HepG2 (cell line): ENCODE results near the gene MCM8. TPM values are rescaled to one million over a fixed set of nuclear protein-coding genes. Genes with fewer than 3 reads are reported as not detected.

Source experiments
- ATAC-seq: fragments of 200-7000 bp; cut with Tn5 transposase; 3 replicates; pipeline ENCODE4 v1.9.1; 2020; ENCODE audit warnings: mild to moderate bottlenecking, moderate library complexity
- BruUV-seq: library from RNA; stranded (reverse); fragments of 400-500 nt; replicated peaks from 2 replicates; lab custom pipeline; 2021; lab: Mats Ljungman, UMichigan
- CTCF ChIA-PET: fragments of 300-600 bp; formaldehyde crosslinking; extraction: SDS; loops from one replicate; lab custom pipeline; 2021; ENCODE audit warnings: low total read pairs, inconsistent platforms, low intra/inter-chr PET ratio; lab: Yijun Ruan, JAX
- POLR2A ChIA-PET: fragments of 350-600 bp; sonication (Branson Sonifier 250); formaldehyde crosslinking; loops from one replicate; lab custom pipeline; 2020; ENCODE audit warnings: antibody characterized with exemption, inconsistent platforms; lab: Yijun Ruan, JAX
- DNase-seq: peaks from one replicate; pipeline ENCODE4 v3.0.0-alpha.2; 2015; ENCODE audit warnings: low spot score
- FAIRE-seq: peaks from 3 replicates; lab custom pipeline; 2011; peaks lifted over from hg19 to GRCh38; lab: Jason Lieb, UNC
- H2AFZ ChIP-seq: one replicate; pipeline ENCODE4 v1.6.1; 2011; ENCODE audit warnings: low read length, inconsistent platforms
- H3K27ac ChIP-seq: fragments of 300-600 bp; 3 replicates; pipeline ENCODE4 v1.8.0; 2011; ENCODE audit warnings: mixed run types, mild to moderate bottlenecking, mixed read lengths, low read length, inconsistent platforms; ENCODE audit not compliant: insufficient read depth; ENCODE audit errors: extremely low read length
- H3K27me3 ChIP-seq, 2 experiments: fragments of 200-600 bp in 1 of 2; 2 replicates in 1 of 2; 3 replicates in 1 of 2; pipeline versions ENCODE4 v1.6.0 to v1.8.0; 2011; ENCODE audit warnings: low read length in 2 of 2, mild to moderate bottlenecking in 2 of 2, moderate library complexity in 2 of 2, inconsistent platforms in 1 of 2; ENCODE audit not compliant: insufficient read depth in 2 of 2, control insufficient read depth in 1 of 2
- H3K36me3 ChIP-seq, 2 experiments: fragments of 200-600 bp in 1 of 2; replicated peaks in 1 of 2; 2 replicates in 1 of 2; 3 replicates in 1 of 2; pipeline versions ENCODE4 v1.5.1 to v1.8.0; 2011; ENCODE audit warnings: low read length in 2 of 2, inconsistent platforms in 1 of 2; ENCODE audit not compliant: insufficient read depth in 2 of 2, control insufficient read depth in 1 of 2
- H3K4me1 ChIP-seq: 2 replicates; pipeline ENCODE4 v1.5.1; 2012; ENCODE audit warnings: low read length, inconsistent platforms; ENCODE audit not compliant: insufficient read depth
- H3K4me2 ChIP-seq: 2 replicates; pipeline ENCODE4 v1.6.0; 2011; ENCODE audit warnings: low read depth, low read length, inconsistent platforms
- H3K4me3 ChIP-seq, 3 experiments: fragments of 200-600 bp in 1 of 3; sonication (generic), shearing (Covaris generic) in 1 of 3; replicated peaks in 1 of 3; 2 replicates each; pipeline ENCODE4 v1.5.1; 2011 to 2016; ENCODE audit warnings: low read length in 3 of 3, inconsistent platforms in 2 of 3, low read depth in 2 of 3, mild to moderate bottlenecking in 2 of 3, control low read depth in 1 of 3, mixed read lengths in 1 of 3; ENCODE audit not compliant: insufficient read depth in 1 of 3
- H3K79me2 ChIP-seq: one replicate; pipeline ENCODE4 v1.6.1; 2011; ENCODE audit warnings: low read length, inconsistent platforms; ENCODE audit not compliant: insufficient read depth
- H3K9ac ChIP-seq: 2 replicates; pipeline ENCODE4 v1.6.0; 2011; ENCODE audit warnings: mild to moderate bottlenecking, low read depth, low read length, inconsistent platforms; ENCODE audit not compliant: insufficient read depth
- H3K9me3 ChIP-seq: 2 replicates; pipeline ENCODE4 v1.5.1; 2012; ENCODE audit warnings: mild to moderate bottlenecking, low read length
- H4K20me1 ChIP-seq: 2 replicates; pipeline ENCODE4 v1.6.0; 2011; ENCODE audit warnings: inconsistent platforms, mild to moderate bottlenecking, low read length, moderate library complexity; ENCODE audit not compliant: insufficient read depth
- CENPX ChIP-seq: sonication (generic); formaldehyde crosslinking; IDR thresholded peaks from 2 replicates; pipeline ENCODE4 v1.9.0; 2021; ENCODE audit warnings: mild to moderate bottlenecking, missing genetic modification reagents, moderate library complexity
- ELF1 ChIP-seq: sonication (generic); formaldehyde crosslinking; IDR thresholded peaks from 2 replicates; pipeline ENCODE4 v1.4.0; 2020; ENCODE audit warnings: missing genetic modification reagents
- HNRNPL ChIP-seq: fragments of 200-400 bp; formaldehyde crosslinking; IDR thresholded peaks from 2 replicates; pipeline ENCODE4 v1.6.1; 2017; ENCODE audit warnings: mild to moderate bottlenecking, low read depth, low read length
- KAT2B ChIP-seq: fragments of 150-350 bp; IDR thresholded peaks from 2 replicates; pipeline ENCODE4 v1.6.1; 2014; ENCODE audit warnings: low read depth, low read length, borderline replicate concordance
- KLF9 ChIP-seq: IDR thresholded peaks from 2 replicates; pipeline ENCODE4 v1.6.1; 2016; ENCODE audit warnings: low read depth
- KMT2A ChIP-seq: sonication (generic); formaldehyde crosslinking; IDR thresholded peaks from 2 replicates; pipeline ENCODE4 v1.4.0; 2020; ENCODE audit warnings: missing genetic modification reagents
- NFATC3 ChIP-seq: sonication (generic); formaldehyde crosslinking; IDR thresholded peaks from 2 replicates; pipeline ENCODE4 v1.5.1; 2020; ENCODE audit warnings: mild to moderate bottlenecking, missing genetic modification reagents
- RBFOX2 ChIP-seq: fragments of 200-400 bp; formaldehyde crosslinking; IDR thresholded peaks from 2 replicates; pipeline ENCODE4 v1.6.1; 2017; ENCODE audit warnings: low read depth, mild to moderate bottlenecking, low read length
- YY1 ChIP-seq: IDR thresholded peaks from 2 replicates; pipeline ENCODE4 v1.6.1; 2011; ENCODE audit warnings: low read length, low read depth, moderate library complexity, mild to moderate bottlenecking; ENCODE audit not compliant: insufficient read depth, insufficient replicate concordance
- ZBTB42 ChIP-seq: sonication (generic); formaldehyde crosslinking; IDR thresholded peaks from 2 replicates; pipeline ENCODE4 v1.5.0; 2020; ENCODE audit warnings: mild to moderate bottlenecking, missing genetic modification reagents
- ZNF3 ChIP-seq: IDR thresholded peaks from 2 replicates; pipeline ENCODE4 v1.7.0; 2017; ENCODE audit warnings: inconsistent platforms
- ZNF382 ChIP-seq: sonication (generic); formaldehyde crosslinking; IDR thresholded peaks from 2 replicates; pipeline ENCODE4 v1.5.0; 2020; ENCODE audit warnings: missing genetic modification reagents, mild to moderate bottlenecking, borderline replicate concordance
- ZNF383 ChIP-seq: sonication (generic); formaldehyde crosslinking; IDR thresholded peaks from 2 replicates; pipeline ENCODE4 v1.4.0; 2020; ENCODE audit warnings: missing genetic modification reagents, mild to moderate bottlenecking, borderline replicate concordance
- ZNF501 ChIP-seq: sonication (generic); formaldehyde crosslinking; IDR thresholded peaks from 2 replicates; pipeline ENCODE4 v1.5.1; 2020; ENCODE audit warnings: mild to moderate bottlenecking, moderate library complexity, missing genetic modification reagents
- ZNF615 ChIP-seq: sonication (generic); formaldehyde crosslinking; IDR thresholded peaks from 2 replicates; pipeline ENCODE4 v1.5.0; 2020; ENCODE audit warnings: mild to moderate bottlenecking, missing genetic modification reagents, borderline replicate concordance
- ZNF83 ChIP-seq: sonication (generic); formaldehyde crosslinking; IDR thresholded peaks from 2 replicates; pipeline ENCODE4 v1.4.0; 2020; ENCODE audit warnings: missing genetic modification reagents, mild to moderate bottlenecking, borderline replicate concordance
- ZNF879 ChIP-seq: sonication (generic); formaldehyde crosslinking; IDR thresholded peaks from 2 replicates; pipeline ENCODE4 v1.8.1; 2023; ENCODE audit warnings: missing genetic modification reagents
- WGBS: methylation state at CpG from one replicate; pipeline ENCODE4 v1.1.6; 2017; ENCODE audit warnings: low lambda C conversion rate; 5-methylcytosine and 5-hydroxymethylcytosine counted together
- in situ Hi-C: cut with HindIII; loops from 2 replicates; pipeline ENCODE4 v1.10.0; 2017; ENCODE audit warnings: low pct_unique_long_range_greater_than_20kb; ENCODE audit not compliant: extremely low pct_ligation_motif_present
- intact Hi-C: fragments of 100-400 bp; cut with micrococcal nuclease; formaldehyde crosslinking; loops from one replicate; pipeline ENCODE4 v1.10.0; 2022; ENCODE audit not compliant: unreplicated experiment
- polyA plus RNA-seq, 8 experiments: library from polyadenylated mRNA; depleted of rRNA in 3 of 8; stranded (reverse) in 7 of 8; unstranded in 1 of 8; fragments of >200 nt; fragmentation: Illumina TruSeq in 4 of 8; extraction: Trizol in 4 of 8; gene quantifications; 2 replicates each; pipeline versions ENCODE4 v1.2.1 to v1.2.3, GENCODE V29; 2011 to 2016; ENCODE audit warnings: low read depth in 4 of 8, missing spikeins in 1 of 8, mixed read lengths in 1 of 8; ENCODE audit not compliant: insufficient read depth in 1 of 8
- total RNA-seq, 5 experiments: library from RNA; depleted of rRNA; stranded (reverse); fragments of >200 nt; fragmentation: Illumina TruSeq; extraction: Trizol; gene quantifications; 2 replicates each; pipeline ENCODE4 v1.2.3, GENCODE V29; 2016; ENCODE audit warnings: low read depth in 1 of 5

Gene MCM8
- total and polyA plus RNA-seq, 2 of the 13 experiments (the other 11 are each of a cell fraction or from before 2014, with no cell fraction given) = 11.5 to 59.3 TPM

DNA sequence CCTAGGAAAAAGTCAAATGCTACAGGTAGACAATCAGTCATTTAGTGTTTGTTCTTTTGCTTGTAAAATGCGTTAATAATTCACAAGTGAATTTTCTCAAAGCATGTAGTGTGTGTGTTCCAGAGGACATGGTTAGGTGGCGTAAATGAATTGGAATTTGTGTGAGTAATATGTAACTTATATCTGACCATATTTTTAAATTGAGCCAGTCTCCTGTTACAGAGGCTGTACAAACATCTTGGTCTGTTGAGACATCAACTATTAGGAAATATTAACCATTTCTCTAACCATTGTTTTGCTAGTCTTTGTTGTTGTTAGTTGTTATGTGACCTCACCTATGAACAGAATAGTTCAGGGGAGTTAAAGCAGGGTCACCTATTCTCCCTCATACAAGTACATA lies 22.7 kb downstream of the MCM8 start:
- ATAC-seq = no peak; the same call in 2 of the 3 replicates
- peaks cover 10 to 57% of the 10 kb centered on the region in 2 experiments for H3K36me3 ChIP-seq
- in situ Hi-C loops = no loop called here
- ChIA-PET CTCF (no interaction called here), POLR2A (no interaction called here)
- no peaks in the 10 kb centered on the region for H3K27me3 ChIP-seq
- H3K4me1 ChIP-seq = no peaks in the 10 kb centered on the region
- TF ChIP-seq KLF9 (CRISPR knock-in tag) (no peak), YY1 (no peak), ZNF383 (CRISPR knock-in tag) (no peak), ZNF83 (no peak), RBFOX2 (no peak), NFATC3 (no peak), KMT2A (CRISPR knock-in tag) (no peak), ZNF615 (CRISPR knock-in tag) (no peak), ELF1 (CRISPR knock-in tag) (no peak), CENPX (CRISPR knock-in tag) (no peak), ZBTB42 (CRISPR knock-in tag) (no peak), HNRNPL (no peak), ZNF3 (CRISPR knock-in tag) (no peak), KAT2B (no peak), ZNF501 (CRISPR knock-in tag) (no peak), ZNF879 (CRISPR knock-in tag) (no peak), ZNF382 (no peak)
- H3K27ac ChIP-seq = no peak overlapping the region
- no peak for FAIRE-seq
- no peaks in the 10 kb centered on the region for H3K9me3 ChIP-seq
- H3K4me2 ChIP-seq = no peak overlapping the region
- no peak overlapping the region for H2AFZ ChIP-seq
- no peak overlapping the region for H3K4me3 ChIP-seq
- H4K20me1 ChIP-seq = no peaks in the 10 kb centered on the region
- BruUV-seq = no TSS peak
- no peak overlapping the region for H3K9ac ChIP-seq
- DNase-seq = no peak
- H3K79me2 ChIP-seq = no peaks in the 10 kb centered on the region
- 98% methylated on average over 2 of the region's 2 CpGs for WGBS
- intact Hi-C loops = no loop called here
